Heart right ventricle (tissue), 16 donors: ENCODE measurements around the gene PUS3. TPM values are rescaled to one million over a fixed set of nuclear protein-coding genes. Genes with fewer than 3 reads are reported as not detected.

Experiments
- ATAC-seq, 8 donors: fragments of 200-7000 bp; cut with Tn5 transposase; one replicate each; pipeline ENCODE4 v1.9.1; 2020; ENCODE audit warnings: mild to moderate bottlenecking in 8 of 8, moderate library complexity in 8 of 8, moderate number of reproducible peaks in 1 of 8
- DNase-seq, 2 donors: peaks; one replicate each; pipeline ENCODE4 v3.0.0-alpha.2; 2020
- H3K27ac ChIP-seq, 10 donors: fragments of 200-600 bp; sonication (generic) in 2 of 10; one replicate each; pipeline versions ENCODE4 v1.5.0 to v1.8.0; 2020 to 2022; ENCODE audit warnings: mild to moderate bottlenecking in 3 of 10
- H3K27me3 ChIP-seq, 7 donors: fragments of 200-600 bp; one replicate each; pipeline ENCODE4 v1.8.0; 2021 to 2022; ENCODE audit warnings: mild to moderate bottlenecking in 2 of 7
- H3K36me3 ChIP-seq, 9 donors: fragments of 200-600 bp; sonication (generic) in 1 of 9; one replicate each; pipeline versions ENCODE4 v1.5.0 to v1.8.0; 2020 to 2022; ENCODE audit warnings: mild to moderate bottlenecking in 2 of 9
- H3K4me1 ChIP-seq, 9 donors: fragments of 200-600 bp; sonication (generic) in 1 of 9; one replicate each; pipeline versions ENCODE4 v1.5.0 to v1.8.0; 2020 to 2022; ENCODE audit warnings: mild to moderate bottlenecking in 4 of 9
- H3K4me3 ChIP-seq, 10 donors: fragments of 200-600 bp; sonication (generic) in 2 of 10; one replicate each; pipeline versions ENCODE4 v1.5.0 to v1.8.0; 2020 to 2022; ENCODE audit warnings: mild to moderate bottlenecking in 7 of 10, moderate library complexity in 2 of 10
- H3K9me3 ChIP-seq, 11 donors: fragments of 200-600 bp in 10 of 11; sonication (generic) in 2 of 11; one replicate each; pipeline versions ENCODE4 v1.5.0 to v1.8.0; 2013 to 2022; ENCODE audit warnings: mild to moderate bottlenecking in 2 of 11, control low read depth in 1 of 11, moderate library complexity in 1 of 11
- CTCF ChIP-seq, 9 donors: fragments of 200-600 bp; sonication (generic) in 2 of 9; IDR thresholded peaks; one replicate each; pipeline versions ENCODE4 v1.5.0 to v1.8.0; 2021 to 2022; ENCODE audit warnings: antibody characterized with exemption in 9 of 9, mild to moderate bottlenecking in 5 of 9, moderate library complexity in 1 of 9
- WGBS, 2 donors: extraction: QIAGEN DNeasy Blood & Tissue Kit; methylation state at CpG; one replicate each; pipeline ENCODE4 v1.1.7; 2013; ENCODE audit warnings: inconsistent platforms in 1 of 2; 5-methylcytosine and 5-hydroxymethylcytosine counted together
- intact Hi-C, 10 donors: fragments of 100-400 bp; cut with DNase I; formaldehyde crosslinking; loops; one replicate each; pipeline versions ENCODE4 v1.11.1 to v1.14.2; 2022
- polyA plus RNA-seq, 2 donors: library from polyadenylated mRNA; stranded (reverse); fragments of 200-250 nt; gene quantifications; one replicate each; pipeline ENCODE4 v1.2.3, GENCODE V29; 2013
- total RNA-seq, 10 donors: library from RNA; stranded (reverse); fragmentation: NEBNext Ultra II Directional in 3 of 10; extraction: Animal tissue kit (Norgen Biotek cat#: 25700) in 3 of 10; gene quantifications; one replicate each; pipeline versions ENCODE4 v1.2.1 to v1.2.4, GENCODE V29; 2021 to 2023
- donor health status: Arrhythmogenic right ventricular cardiomyopathy.
- donor health status: ischemic (EF 13 %, LVEDD 7.1; RV severe dilation, severe dysfunction).
- donor health status: healthy with polysubstance abuse.
- donor health status: DM: no; HTN: yes; CAD: no.
- donor health status: DM: no; HTN: no; CAD: no.
- donor health status: ischemic (EF 25% LVEDD 6.9; RV normal size, moderate dysfunction).
- donor health status: ischemic (EF 25% LVEDD 5.7; RV mildly dilated, moderate dysfunction).
- donor health status: healthy.
- donor health status: DM: yes; HTN: yes; CAD: no.
- donor health status: Ischemic cardiomyopathy.
- donor health status: ischemic (EF 35%, LVEDD 5.7; RV mildly dilated, moderate dysfunction).
- donor health status: nonischemic (EF 11% LVEDD 7.7; RV severe dilation, severe dysfunction).
- donor health status: DM: yes; HTN: yes; CAD: no.
- donor health status: PGD.
- donor health status: ischemic (EF 29% LVEDD 5.4; RV normal size, mild dysfunction).
- donor health status: nonischemic (EF 23%, LVEDD 6.1; RV moderate dilation, normal function).

PUS3 gene
- total and polyA plus RNA-seq, 12 donors = 4.9 to 12.4 (median 7.7) TPM

- H3K4me1 ChIP-seq = peaks cover 0 to 30% (median 11%) of the 10 kb centered on the region in 9 donors
- peak; percentile 98 to 100 (median 99) for ATAC-seq
- H3K9me3 ChIP-seq = no peaks in the 10 kb centered on the region
- 0% methylated on average over 82 to 91 of the region's 91 CpGs for WGBS, 2 donors
- no peaks in the 10 kb centered on the region for H3K27me3 ChIP-seq
- H3K4me3 ChIP-seq = peak within 1 kb of the TSS; percentile 57 to 89 (median 81)
- H3K27ac ChIP-seq = peak within 1 kb of the TSS; percentile 91 to 98 (median 94)
- intact Hi-C loops = loop anchor here in 4 of 10 donors (5.0 to 10.0 kb wide), 3 partner anchors 260 to 933 kb away; partner anchors contain the start of genes CHEK1 (in 3 of the 4) and CCDC15 (in 1 of the 4)
- peak in 6 of 9 donors; percentile 13 to 60 (median 46) for TF ChIP-seq CTCF (IDR thresholded peaks at IDR 0.05)
- peak; percentile 94 to 95 for DNase-seq
- peaks cover 0 to 13% (median 0%) of the 10 kb centered on the region in 9 donors for H3K36me3 ChIP-seq
Observed at GRCh38 chr11:125887373-125888324, 15.4 kb downstream of the PUS3 start, which contains the start of gene HYLS1. Gene HYLS1 (plus strand): TSS chr11:125887668. CDS start chr11:125899369, 11,701 bp downstream.

- Histone ChIP-seq H3K9me3 (no peaks in the 10 kb centered on the region), H3K27me3 (no peaks in the 10 kb centered on the region), H3K4me1 (peaks cover 0 to 30% (median 11%) of the 10 kb centered on the region in 9 donors), H3K36me3 (peaks cover 0 to 6% (median 0%) of the 10 kb centered on the region in 9 donors), H3K27ac (peak overlapping the region in 9 of 10 donors; percentile 91 to 98 (median 94)), H3K4me3 (peak overlapping the region; percentile 1 to 89 (median 80))
- intact Hi-C loops = loop anchor here in 4 of 10 donors (5.0 to 10.0 kb wide), 3 partner anchors 260 to 932 kb away; partner anchors contain the start of genes CHEK1 (in 3 of the 4) and CCDC15 (in 1 of the 4)
- peak; percentile 36 to 63 (median 53) for ATAC-seq
- 15 to 24% methylated on average over 24 of the region's 24 CpGs for WGBS, 2 donors
- peak; percentile 31 to 48 for DNase-seq
- no peak for TF ChIP-seq CTCF (IDR thresholded peaks at IDR 0.05)
Observed at GRCh38 chr11:125886997-125887372, 16.0 kb downstream of the PUS3 start.

GRCh38 chr11:125883375-125883774 is 19.6 kb downstream of the PUS3 start:
- DNase-seq = no peak

More at GRCh38 chr11:125883375-125883774, 19.6 kb downstream of the PUS3 start:
- intact Hi-C loops = loop anchor here in 3 of 10 donors (10.0 kb wide), 2 partner anchors 259 to 929 kb away; partner anchors contain the start of genes CHEK1 (in 2 of the 3) and CCDC15 (in 1 of the 3)
- ATAC-seq = no peak
- peaks cover 0 to 12% (median 9%) of the 10 kb centered on the region in 9 donors for H3K4me1 ChIP-seq
- no peaks in the 10 kb centered on the region for H3K9me3 ChIP-seq
- no peak for TF ChIP-seq CTCF (IDR thresholded peaks at IDR 0.05)
- no peaks in the 10 kb centered on the region for H3K36me3 ChIP-seq
- H3K4me3 ChIP-seq = no peak overlapping the region
- H3K27me3 ChIP-seq = no peaks in the 10 kb centered on the region
- 90 to 91% methylated on average over 8 of the region's 8 CpGs for WGBS, 2 donors
- H3K27ac ChIP-seq = no peak overlapping the region
